GM11168 (cell line): Measurements from ENCODE around the gene CNGB1.
"Not testable (repeated sequence)": the region's sequence is repeated elsewhere in the genome, so short reads cannot be mapped to it uniquely, and the experiment has no call there.

Source experiments
- in situ Hi-C: fragments of 300-500 bp; cut with MboI; formaldehyde crosslinking; loops from one replicate; pipeline ENCODE4 v1.12.0; 2022; ENCODE audit warnings: low sequenced_read_pairs; ENCODE audit not compliant: unreplicated experiment

CNGB1 gene

DNA sequence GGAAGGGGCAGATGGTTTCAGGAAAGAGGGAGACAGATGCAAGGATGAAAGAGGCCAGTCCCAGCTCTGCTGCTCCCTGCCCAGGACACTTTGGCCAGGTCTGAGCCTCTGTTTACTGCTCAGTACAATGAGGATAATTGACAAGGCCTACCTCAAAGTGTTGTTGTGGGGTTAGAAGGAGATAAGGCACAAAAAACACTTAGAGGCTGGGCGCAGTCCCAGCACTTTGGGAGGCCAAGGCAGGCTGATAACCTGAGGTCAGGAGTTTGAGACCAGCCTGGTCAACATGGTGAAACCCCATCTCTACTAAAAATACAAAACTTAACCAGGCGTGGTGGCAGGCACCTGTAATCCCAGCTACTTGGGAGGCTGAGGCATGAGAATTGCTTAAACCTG, 7.1 kb upstream of the CNGB1 start:
- in situ Hi-C loops, result not testable (repeated sequence)

- in situ Hi-C loops, result no loop called here
Observed at GRCh38 chr16:57977418-57978069, 6.6 kb upstream of the CNGB1 start.

DNA sequence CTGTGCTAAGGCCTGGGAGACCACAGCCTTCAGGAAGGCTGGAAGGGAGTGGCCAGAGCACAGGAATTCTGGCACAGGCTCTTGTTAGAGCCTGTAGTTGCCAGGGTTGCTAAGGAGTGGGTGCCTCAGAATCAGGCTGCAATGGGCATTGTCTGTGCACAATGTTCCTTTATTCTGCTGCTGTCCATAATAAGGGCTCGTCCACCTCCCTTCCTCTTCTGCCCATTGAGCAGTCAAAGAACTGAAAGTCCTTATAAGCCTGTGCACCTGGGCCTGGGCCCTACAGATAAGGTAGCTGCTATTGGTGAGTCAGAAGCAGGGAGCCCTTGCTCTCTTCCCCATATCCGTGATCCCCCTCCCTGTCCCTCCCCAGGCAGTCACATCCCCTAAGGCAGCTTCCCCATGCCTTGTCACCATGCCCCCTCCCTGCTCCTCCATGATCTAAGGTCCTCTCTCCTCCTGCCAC, 5.4 kb upstream of the CNGB1 start:
- in situ Hi-C loops, result no loop called here

GRCh38 chr16:57972306-57972705, 1.4 kb upstream of the CNGB1 start:
- in situ Hi-C loops, result no loop called here

GRCh38 chr16:57971848-57972247, 920 bp upstream of the CNGB1 start:
- in situ Hi-C loops, result no loop called here

- in situ Hi-C loops, result no loop called here
Observed at GRCh38 chr16:57970319-57970718, 609 bp downstream of the CNGB1 start.

DNA sequence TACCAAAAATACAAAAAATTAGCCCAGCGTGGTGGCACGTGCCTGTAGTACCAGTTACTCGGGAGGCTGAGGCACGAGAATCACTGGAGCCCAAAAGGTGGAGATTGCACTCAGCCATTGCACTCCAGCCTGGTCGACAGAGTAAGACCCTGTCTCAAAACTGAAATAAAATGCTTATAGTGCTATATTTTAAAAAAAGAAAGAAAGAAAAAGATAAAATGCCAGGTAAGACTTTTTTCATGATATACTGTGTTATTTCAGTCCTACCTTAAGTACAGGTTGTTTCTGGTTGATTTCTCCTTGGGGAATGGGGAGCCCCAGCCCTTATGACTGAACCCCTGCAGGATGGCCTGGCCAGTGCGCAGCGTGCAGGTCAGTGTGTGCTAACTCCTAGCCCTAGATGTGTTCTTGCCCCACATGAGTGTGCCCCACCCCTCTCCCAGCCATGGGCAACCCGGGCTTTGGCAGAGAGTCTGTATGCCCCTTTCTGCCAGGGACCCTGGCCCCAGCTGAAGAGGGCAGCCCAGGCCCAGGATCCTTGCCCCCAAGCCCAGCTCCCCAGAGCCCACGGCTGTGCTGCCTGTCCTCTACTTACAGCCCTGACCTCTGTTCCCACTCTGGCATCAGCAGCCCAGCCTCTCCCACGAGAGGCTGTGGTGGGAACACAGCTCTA, 1.3 kb downstream of the CNGB1 start:
- in situ Hi-C loops, result no loop called here

DNA sequence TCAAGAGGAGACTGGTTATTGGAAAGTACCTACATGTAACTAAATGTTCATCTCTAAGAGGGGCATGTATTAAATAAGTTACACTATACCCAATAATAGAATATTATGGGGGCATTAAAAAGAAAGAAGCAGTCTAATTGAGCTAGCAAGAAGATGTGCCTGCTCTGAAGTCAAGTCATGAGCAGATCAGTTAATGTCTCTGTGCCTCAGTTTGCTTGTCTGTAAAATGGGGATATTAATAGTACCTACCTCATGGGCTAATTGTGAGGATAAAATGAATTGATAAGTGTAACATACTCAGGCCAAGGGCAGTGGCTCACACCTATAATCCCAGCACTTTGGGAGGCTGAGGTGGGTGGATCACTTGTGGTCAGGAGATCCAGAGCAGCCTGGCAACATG, 3.0 kb downstream of the CNGB1 start:
- in situ Hi-C loops, result no loop called here

GRCh38 chr16:57966986-57967385, 3.9 kb downstream of the CNGB1 start:
- in situ Hi-C loops, result no loop called here

DNA sequence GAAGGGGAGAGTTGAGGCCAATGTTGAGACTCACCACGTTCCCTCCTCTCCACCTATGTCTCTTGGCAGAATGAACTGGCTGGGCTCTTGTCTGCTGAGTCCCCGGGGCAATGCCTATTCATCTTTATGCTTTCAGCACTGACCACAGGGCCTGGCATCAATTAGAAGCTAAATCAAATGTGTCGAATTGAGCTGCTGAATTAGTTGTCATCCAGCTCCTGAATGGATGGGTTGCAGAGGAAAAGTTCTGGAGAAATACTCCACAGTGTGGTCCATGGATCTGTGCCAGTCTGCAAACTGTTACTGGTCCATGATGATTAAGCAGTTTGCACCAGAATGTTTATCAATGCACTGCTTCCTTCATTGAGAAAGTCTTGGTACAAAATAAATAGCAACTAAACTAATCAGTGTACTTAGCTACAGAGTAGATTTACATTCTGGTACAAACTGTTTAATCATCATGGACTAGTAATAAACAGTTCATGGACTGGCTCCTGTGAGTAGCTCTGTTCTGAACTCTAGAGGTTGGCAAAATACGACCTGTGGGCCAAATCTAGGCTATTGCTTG, 4.6 kb downstream of the CNGB1 start:
- in situ Hi-C loops, result no loop called here

DNA sequence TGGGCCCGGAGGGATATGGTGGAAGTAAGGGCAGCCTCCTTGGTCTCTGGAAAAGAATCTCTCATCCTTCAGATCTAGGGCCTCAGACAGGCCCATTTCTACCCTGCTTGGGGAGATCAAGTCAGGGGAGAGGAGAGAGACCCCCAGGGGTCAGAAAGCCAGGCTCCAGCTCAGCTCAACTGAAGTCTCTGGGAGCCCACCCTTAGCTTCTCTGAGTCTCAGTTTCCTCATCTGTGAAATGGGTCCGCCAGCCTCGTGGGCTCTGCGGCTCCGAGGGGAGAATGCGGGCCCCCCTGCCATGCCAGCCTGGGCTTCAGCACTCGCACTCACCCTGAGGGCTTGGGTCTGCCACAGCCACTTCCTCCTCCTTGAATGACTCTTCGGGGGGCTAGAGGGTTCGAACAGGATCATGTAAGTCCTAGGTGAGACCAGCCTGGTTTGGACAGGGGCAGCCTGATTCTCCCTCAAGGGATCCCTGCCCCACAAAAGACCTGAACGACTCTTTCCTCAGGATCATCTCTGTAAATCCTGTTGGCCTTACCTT, 6.7 kb downstream of the CNGB1 start:
- in situ Hi-C loops, result no loop called here

- in situ Hi-C loops, result no loop called here
Observed at GRCh38 chr16:57962756-57963155, 8.2 kb downstream of the CNGB1 start.

- in situ Hi-C loops, result no loop called here
Observed at GRCh38 chr16:57962046-57962445, 8.9 kb downstream of the CNGB1 start.

DNA sequence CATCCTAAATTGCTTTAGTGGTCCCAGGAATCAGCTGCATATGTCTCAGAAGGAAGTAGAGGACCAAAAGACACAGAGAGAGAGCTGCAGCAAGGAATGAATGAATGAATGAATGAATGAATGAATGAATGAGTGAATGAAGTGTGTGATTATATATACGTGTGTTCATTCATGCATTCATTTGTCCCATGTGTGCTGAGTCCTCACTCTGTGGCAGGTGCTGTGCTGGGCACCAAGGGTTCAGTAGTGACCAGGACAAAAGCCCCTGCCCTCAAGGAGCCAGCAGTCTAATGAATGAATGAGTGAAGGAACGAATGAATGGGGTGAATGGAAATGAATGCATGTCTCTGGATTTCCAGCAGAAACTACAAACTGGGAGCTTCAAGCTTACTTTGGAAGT, 9.4 kb downstream of the CNGB1 start:
- in situ Hi-C loops, result no loop called here

DNA sequence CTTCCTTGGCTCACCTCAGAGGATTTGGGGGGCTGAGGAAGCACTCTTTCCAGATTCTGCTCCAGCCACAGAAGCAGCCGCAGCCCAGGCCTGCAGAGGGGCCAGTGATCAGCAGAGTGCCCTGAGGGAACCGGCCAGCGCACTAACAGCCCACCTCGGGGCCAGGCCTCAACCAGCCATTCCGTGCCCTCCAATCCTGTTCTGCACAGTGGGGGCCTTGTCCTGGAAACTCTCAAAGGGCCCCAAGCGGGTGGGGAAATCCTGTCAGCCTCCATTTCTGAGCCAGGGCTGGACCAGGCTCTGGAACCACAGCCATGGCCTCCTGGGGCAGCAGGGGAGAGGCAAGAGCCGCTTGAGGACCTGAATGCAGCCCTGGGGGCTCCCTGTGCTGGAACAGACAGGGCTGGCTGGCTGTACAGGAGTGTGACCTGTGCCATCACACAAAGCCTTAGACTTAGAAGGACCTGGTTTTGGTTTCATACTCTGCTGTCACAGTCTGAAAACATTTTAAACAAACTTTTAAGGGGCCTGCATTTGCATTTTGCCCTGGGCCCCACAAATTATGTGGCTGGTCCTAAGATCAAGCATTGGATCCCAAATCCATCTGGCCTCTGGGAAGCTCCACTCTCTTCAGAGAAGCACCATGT, 10.0 kb downstream of the CNGB1 start:
- in situ Hi-C loops, result no loop called here

DNA sequence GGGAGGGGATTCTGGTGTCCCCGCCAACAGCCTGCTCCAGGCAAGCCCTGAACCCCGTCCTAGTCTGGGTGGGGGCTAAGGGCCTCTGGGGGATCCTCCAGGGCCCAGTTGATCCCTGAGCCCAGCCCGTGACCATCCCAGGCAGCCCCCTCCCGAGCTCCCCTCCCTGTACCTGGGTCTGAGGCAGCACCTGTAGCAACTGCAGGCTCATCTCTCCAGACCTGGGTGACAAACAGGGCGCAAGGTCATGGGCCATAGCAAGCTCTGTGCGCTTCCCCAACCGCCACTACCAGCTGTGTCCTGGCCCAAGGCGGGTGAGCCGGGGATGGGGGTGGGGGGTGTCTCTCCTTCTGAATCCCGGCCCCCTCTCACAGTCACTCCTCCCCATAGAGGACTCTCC, 10.6 kb downstream of the CNGB1 start:
- in situ Hi-C loops, result no loop called here

- in situ Hi-C loops, result no loop called here
Observed at GRCh38 chr16:57959804-57960203, 11.1 kb downstream of the CNGB1 start.

DNA sequence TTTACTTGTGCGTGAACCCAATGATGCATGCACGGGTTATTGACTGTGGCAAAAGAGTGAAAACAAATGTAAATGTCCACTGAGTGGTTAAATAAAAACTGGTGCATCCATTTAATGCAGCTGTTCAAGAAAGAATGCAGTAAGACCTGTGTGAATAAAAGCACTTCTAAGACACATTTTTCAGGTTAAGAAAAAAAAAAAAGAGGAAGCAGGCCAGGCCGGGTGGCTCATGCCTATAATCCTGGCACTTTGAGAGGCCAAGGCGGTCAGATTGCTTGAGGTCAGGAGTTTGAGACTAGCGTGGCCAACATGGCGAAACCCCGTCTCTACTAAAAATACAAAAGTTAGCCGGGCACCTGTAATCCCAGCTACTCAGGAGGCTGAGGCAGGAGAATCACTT, 11.8 kb downstream of the CNGB1 start:
- in situ Hi-C loops, result no loop called here

- in situ Hi-C loops, result no loop called here
Observed at GRCh38 chr16:57958544-57958943, 12.4 kb downstream of the CNGB1 start.

DNA sequence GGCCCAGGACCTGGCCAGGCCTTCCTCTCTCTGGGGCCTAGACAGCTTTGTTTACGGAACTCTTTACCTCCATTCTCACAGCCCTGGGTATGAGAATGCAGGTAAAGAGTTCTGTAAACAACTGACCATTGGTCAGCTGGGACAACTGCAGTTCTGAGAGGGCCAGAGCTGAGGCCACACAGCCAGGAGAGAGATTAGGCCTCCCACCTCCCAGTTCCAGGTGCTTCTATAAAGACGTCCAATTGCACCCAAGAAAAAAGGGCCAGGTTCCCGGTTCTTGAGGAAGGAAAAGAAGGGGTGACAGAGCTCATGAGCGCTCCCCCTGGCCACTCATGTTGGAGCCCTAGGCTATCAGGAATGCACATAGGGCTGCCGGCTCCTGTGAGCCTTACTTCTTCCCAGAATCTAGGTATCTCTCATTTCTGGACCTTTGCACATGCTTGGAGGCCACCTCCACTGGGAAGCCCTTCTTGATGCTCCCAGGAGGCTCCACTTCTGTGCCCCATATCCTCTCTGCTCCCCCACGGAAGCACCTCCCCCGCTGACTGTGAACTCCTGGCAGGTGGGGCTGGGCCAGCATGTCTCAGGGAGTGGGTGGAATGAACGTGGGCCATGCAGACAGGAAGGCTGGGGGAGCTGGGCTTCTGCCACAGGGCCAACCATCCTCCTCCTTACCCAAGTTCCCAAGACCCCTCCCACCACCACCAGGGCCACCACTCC, 13.1 kb downstream of the CNGB1 start:
- in situ Hi-C loops, result no loop called here
